NCI-H2081 (cell line): ENCODE measurements around the gene ODF4.
"Not testable (repeated sequence)": the region's sequence is repeated elsewhere in the genome, so short reads cannot be mapped to it uniquely, and the experiment has no call there.

Experiments used
- DNase-seq, 2 experiments: peaks; one replicate each; lab custom pipeline; 2025; lab: John Stamatoyannopoulos, UW

Gene ODF4

DNA sequence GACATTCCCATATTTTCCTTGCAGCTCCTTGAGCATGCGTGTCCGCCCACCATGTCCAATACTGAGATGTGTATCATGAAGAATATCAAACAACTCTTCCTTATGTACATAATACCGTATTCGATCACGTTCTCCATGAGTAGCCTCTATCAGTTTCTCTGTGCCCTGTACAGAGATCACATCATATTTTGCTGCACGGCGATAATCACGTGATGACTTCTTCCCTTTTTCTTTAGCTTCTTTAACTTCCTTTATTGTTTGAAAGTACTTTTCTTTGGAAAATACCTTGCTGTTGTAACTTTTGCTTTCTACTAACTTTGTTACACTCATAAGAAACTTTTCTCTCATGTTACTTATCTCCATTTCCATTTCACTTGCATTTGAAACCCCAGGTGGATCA lies 30.3 kb downstream of the ODF4 start:
- no peak for DNase-seq

- no peak for DNase-seq
Observed at GRCh38 chr17:8371786-8372185, 32.1 kb downstream of the ODF4 start.

DNA sequence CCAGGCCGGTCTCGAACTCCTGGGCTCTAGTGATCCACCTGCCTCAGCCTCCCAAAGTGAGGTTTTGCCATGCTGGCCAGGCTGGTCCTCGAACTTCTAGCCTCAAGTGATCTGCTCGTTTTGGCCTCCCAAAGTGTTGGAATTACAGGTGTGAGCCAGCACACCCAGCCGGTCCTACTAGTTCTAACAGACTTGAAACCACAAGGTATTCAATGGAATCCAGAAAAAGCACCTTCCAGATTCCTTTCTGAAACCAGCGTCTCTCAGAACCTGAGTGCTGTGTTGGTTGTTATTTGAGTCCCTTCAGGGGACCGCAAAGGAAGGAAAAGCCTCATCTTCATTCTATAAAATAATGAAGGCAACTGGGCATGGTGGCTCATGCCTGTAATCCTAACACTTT lies 32.8 kb downstream of the ODF4 start:
- DNase-seq: no peak

- DNase-seq: not testable (repeated sequence)
Observed at GRCh38 chr17:8373856-8374255, 34.2 kb downstream of the ODF4 start.

DNA sequence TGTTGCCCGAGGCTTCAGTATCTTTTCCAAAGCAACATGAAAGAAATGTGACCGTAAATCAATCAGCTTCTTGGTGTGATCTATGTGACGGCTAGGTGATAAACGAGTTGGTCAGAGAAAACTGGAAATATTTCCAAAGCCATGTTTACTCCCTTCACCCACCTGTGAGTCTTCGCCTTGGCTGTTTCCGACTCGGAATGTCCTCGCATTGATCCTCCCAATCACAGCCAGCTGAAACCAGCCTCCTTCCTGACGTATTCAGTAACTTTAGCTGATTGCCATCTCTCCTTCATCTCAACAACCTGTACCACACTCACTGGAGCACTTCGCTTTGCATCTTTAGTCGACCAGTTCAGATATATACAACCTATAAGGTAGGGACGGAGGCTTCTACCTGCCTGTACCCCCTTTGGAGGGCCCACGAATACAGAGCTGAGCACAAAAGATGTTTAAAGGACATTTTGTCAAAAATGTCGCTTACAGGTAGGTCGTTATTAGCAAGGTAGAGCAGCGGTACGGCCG lies 36.2 kb downstream of the ODF4 start:
- peak in 1 of 2 experiments; percentile 17 for DNase-seq

DNA sequence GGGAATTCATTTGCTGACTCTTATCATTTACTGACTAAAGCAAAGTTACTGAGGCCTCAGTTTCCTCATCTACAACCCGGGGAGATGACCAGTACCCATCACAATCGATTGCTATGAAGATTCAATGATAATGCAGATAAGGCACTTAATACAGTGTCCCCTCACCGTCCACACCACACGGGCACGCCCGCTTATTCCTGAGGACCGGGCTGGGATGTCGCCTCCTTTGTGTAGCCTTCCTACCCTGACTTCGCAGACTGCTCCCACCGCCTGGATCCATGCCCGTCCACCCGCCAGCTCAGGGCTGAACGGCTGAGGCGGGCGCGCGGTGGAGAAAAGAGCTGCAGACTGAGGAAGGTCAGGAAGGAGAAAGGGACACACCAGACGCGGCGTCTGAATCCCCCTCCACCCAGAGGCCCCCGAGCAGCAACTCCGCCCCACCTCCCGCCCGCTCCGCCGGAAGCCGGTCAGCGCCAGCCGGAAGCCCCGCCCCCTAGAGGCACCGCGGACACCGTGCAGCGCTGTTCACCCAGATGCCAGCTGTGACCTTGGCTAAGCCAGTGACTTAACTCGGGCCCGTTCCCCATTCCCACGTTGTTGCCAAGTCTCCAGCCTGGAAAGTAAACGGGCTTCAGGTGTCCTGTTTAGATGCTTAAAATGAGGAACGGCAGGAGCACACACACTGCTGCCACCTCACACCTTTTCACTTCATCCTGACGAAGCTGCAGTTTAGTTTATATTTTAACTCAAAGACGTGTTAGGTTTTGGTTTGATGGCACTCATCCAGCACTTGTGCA lies 36.8 kb downstream of the ODF4 start, which contains the start of gene KRABD2:
Gene KRABD2 (minus strand): TSS at position 434 of the 797 bp plus-strand sequence.
- DNase-seq: peak; percentile 86 to 90

GRCh38 chr17:8377422-8377821 lies 37.8 kb downstream of the ODF4 start:
- DNase-seq: no peak

DNA sequence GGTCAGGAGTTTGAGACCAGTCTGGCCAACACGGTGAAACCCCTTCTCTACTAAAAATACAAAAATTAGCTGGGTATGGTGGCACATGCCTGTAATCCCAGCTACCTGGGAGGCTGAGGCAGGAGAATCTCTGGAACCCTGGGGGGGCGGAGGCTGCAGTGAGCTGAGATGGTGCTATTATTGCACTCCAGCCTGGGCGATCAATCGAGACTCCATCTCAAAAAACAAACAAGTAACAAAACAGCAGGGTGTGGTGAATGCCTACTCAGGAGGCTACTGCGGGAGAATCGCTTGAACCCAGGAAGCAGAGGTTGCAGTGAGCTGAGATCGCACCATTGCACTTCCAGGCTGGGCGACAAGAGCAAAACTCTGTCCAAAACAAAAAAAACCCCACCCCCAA lies 38.5 kb downstream of the ODF4 start:
- DNase-seq: not testable (repeated sequence)

- DNase-seq: no peak
Observed at GRCh38 chr17:8380049-8380448, 40.4 kb downstream of the ODF4 start.

DNA sequence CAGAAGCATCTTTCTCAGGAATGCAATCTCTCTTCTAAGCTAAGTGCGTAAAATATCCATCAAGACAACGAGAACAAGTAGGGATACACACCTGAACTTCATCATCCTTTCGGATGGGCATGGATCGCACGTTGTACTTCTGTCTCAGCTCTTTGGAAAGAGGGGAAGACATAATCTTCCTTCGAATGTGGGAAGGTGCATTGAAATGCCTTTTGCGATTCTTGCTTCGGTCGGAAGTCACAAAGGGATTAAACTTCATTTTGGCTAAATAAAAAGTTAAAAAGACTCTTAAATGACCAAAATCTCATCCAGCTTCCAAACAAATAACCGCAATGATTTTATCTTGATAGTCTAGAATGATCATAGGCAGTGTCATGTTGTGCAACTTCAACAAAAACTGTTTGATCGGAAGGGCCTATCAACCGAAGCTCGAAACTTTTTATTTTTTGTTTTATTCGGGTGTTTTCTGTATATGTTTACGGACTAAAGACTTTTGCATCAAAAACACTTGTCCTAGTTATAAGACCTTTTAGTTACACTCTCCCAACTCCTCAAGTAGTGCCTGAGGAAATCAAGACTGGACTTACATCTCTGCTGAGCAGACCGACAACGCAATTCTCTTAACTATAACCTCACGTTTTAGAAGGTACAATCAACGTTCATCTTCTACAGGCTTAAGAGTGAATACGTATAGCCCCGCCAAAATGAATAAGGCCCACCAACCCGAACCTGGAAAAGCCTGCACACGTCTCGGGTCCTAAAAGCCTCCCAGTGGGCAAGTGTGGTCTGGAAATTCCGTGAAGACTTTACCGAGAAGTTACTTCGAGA lies 42.6 kb downstream of the ODF4 start:
- no peak for DNase-seq

DNA sequence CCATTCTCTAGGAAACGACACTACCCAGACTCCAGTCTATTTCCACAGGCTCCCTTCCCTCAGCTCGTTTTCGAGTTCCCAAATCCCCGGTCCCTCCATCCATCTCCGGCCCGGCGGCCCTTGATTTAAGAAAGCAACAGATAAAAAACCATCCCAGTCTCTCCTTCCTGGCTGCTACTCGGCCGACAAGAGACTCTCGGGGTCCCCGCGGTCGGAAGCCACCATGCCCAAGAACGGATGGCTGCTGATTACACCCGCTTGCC lies 43.2 kb downstream of the ODF4 start:
- DNase-seq: no peak

- DNase-seq: peak; percentile 95 to 96
Observed at GRCh38 chr17:8383143-8383822, 43.6 kb downstream of the ODF4 start, which contains the start of gene RPL26. Gene RPL26 (minus strand): TSS chr17:8383193. CDS start chr17:8382310, 883 bp downstream.

GRCh38 chr17:8384801-8385378 lies 45.2 kb downstream of the ODF4 start:
- no peak for DNase-seq

- DNase-seq: no peak
Observed at GRCh38 chr17:8386841-8387240, 47.2 kb downstream of the ODF4 start.

DNA sequence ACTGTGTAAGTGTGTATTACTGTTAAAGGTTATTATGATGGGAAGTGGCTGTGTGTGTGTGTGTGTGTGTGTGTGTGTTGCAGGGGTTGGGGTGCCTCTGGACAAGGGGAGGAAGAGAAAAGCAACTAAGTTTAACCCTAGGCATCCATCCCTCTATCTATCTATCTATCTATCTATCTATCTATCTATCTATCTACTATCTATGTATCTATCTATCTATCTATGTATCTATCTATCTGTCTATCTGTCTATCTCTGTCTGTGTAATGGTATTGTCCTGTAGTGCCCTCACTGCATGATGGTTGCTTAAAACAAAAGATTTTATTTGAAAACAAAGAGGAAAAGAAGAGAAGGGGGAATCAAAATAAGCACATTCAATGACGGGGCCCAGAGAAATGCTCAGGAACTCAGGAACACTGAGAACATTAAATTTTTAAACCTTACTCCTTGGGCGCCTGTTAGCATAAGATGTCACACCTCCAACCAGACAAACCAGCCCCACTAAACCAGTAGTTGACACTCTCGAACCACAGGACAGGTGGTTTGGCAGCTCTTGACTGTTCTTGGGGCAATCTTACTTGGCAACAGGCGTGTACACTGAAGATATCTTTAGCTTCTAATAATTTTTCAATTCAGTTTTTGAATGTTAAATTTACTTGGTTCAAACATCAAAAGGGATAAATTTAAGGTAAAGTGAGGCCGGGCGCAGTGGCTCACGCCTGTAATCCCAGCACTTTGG lies 48.4 kb downstream of the ODF4 start:
- no peak for DNase-seq

- DNase-seq: no peak
Observed at GRCh38 chr17:8391711-8392110, 52.1 kb downstream of the ODF4 start.

DNA sequence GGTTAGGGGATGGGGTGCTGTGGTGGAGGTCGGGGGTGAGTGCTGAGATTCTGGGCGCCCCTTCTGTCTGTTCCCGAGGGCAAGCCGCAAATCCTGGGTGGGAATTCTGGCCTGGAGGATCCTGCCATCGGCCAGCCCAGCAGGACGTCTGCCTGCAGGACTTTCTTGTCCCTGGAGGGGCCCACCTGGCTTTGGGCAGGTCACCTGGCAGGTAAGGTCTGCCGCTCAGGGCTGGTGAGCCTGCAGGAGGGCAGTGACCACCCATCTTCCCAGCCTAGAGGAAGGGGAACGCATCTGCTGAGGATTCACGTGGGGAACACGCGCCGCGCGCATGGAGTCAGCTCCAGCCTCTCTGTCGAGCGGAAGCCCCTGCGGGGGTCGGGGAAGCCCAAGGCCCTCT lies 52.6 kb downstream of the ODF4 start:
- no peak for DNase-seq

- no peak for DNase-seq
Observed at GRCh38 chr17:8392674-8393469, 53.2 kb downstream of the ODF4 start.

GRCh38 chr17:8393470-8394231 lies 54.0 kb downstream of the ODF4 start:
- DNase-seq: no peak

GRCh38 chr17:8394497-8394896 lies 54.9 kb downstream of the ODF4 start:
- DNase-seq: not testable (repeated sequence)
